HepG2 (cell line): ENCODE results near the gene MTMR3. TPM values are rescaled to one million over a fixed set of nuclear protein-coding genes. Genes with fewer than 3 reads are reported as not detected.
A peak's percentile ranks its signal among the peaks of the same experiment; 100 is the strongest.

ENCODE experiments used
- ATAC-seq: fragments of 200-7000 bp; cut with Tn5 transposase; 3 replicates; pipeline ENCODE4 v1.9.1; 2020; ENCODE audit warnings: mild to moderate bottlenecking, moderate library complexity
- BruUV-seq: library from RNA; stranded (reverse); fragments of 400-500 nt; replicated peaks from 2 replicates; lab custom pipeline; 2021; lab: Mats Ljungman, UMichigan
- CTCF ChIA-PET: fragments of 300-600 bp; formaldehyde crosslinking; extraction: SDS; loops from one replicate; lab custom pipeline; 2021; ENCODE audit warnings: low total read pairs, inconsistent platforms, low intra/inter-chr PET ratio; lab: Yijun Ruan, JAX
- POLR2A ChIA-PET: fragments of 350-600 bp; sonication (Branson Sonifier 250); formaldehyde crosslinking; loops from one replicate; lab custom pipeline; 2020; ENCODE audit warnings: antibody characterized with exemption, inconsistent platforms; lab: Yijun Ruan, JAX
- DNase-seq: peaks from one replicate; pipeline ENCODE4 v3.0.0-alpha.2; 2015; ENCODE audit warnings: low spot score
- FAIRE-seq: peaks from 3 replicates; lab custom pipeline; 2011; peaks lifted over from hg19 to GRCh38; lab: Jason Lieb, UNC
- H2AFZ ChIP-seq: one replicate; pipeline ENCODE4 v1.6.1; 2011; ENCODE audit warnings: low read length, inconsistent platforms
- H3K27ac ChIP-seq: fragments of 300-600 bp; 3 replicates; pipeline ENCODE4 v1.8.0; 2011; ENCODE audit warnings: mixed run types, mild to moderate bottlenecking, mixed read lengths, low read length, inconsistent platforms; ENCODE audit not compliant: insufficient read depth; ENCODE audit errors: extremely low read length
- H3K27me3 ChIP-seq, 2 experiments: fragments of 200-600 bp in 1 of 2; 2 replicates in 1 of 2; 3 replicates in 1 of 2; pipeline versions ENCODE4 v1.6.0 to v1.8.0; 2011; ENCODE audit warnings: low read length in 2 of 2, mild to moderate bottlenecking in 2 of 2, moderate library complexity in 2 of 2, inconsistent platforms in 1 of 2; ENCODE audit not compliant: insufficient read depth in 2 of 2, control insufficient read depth in 1 of 2
- H3K36me3 ChIP-seq, 2 experiments: fragments of 200-600 bp in 1 of 2; replicated peaks in 1 of 2; 2 replicates in 1 of 2; 3 replicates in 1 of 2; pipeline versions ENCODE4 v1.5.1 to v1.8.0; 2011; ENCODE audit warnings: low read length in 2 of 2, inconsistent platforms in 1 of 2; ENCODE audit not compliant: insufficient read depth in 2 of 2, control insufficient read depth in 1 of 2
- H3K4me1 ChIP-seq: 2 replicates; pipeline ENCODE4 v1.5.1; 2012; ENCODE audit warnings: low read length, inconsistent platforms; ENCODE audit not compliant: insufficient read depth
- H3K4me2 ChIP-seq: 2 replicates; pipeline ENCODE4 v1.6.0; 2011; ENCODE audit warnings: low read depth, low read length, inconsistent platforms
- H3K4me3 ChIP-seq, 3 experiments: fragments of 200-600 bp in 1 of 3; sonication (generic), shearing (Covaris generic) in 1 of 3; replicated peaks in 1 of 3; 2 replicates each; pipeline ENCODE4 v1.5.1; 2011 to 2016; ENCODE audit warnings: low read length in 3 of 3, inconsistent platforms in 2 of 3, low read depth in 2 of 3, mild to moderate bottlenecking in 2 of 3, control low read depth in 1 of 3, mixed read lengths in 1 of 3; ENCODE audit not compliant: insufficient read depth in 1 of 3
- H3K79me2 ChIP-seq: one replicate; pipeline ENCODE4 v1.6.1; 2011; ENCODE audit warnings: low read length, inconsistent platforms; ENCODE audit not compliant: insufficient read depth
- H3K9ac ChIP-seq: 2 replicates; pipeline ENCODE4 v1.6.0; 2011; ENCODE audit warnings: mild to moderate bottlenecking, low read depth, low read length, inconsistent platforms; ENCODE audit not compliant: insufficient read depth
- H3K9me3 ChIP-seq: 2 replicates; pipeline ENCODE4 v1.5.1; 2012; ENCODE audit warnings: mild to moderate bottlenecking, low read length
- H4K20me1 ChIP-seq: 2 replicates; pipeline ENCODE4 v1.6.0; 2011; ENCODE audit warnings: inconsistent platforms, mild to moderate bottlenecking, low read length, moderate library complexity; ENCODE audit not compliant: insufficient read depth
- DBP ChIP-seq: sonication (generic); formaldehyde crosslinking; IDR thresholded peaks from 2 replicates; pipeline ENCODE4 v1.4.0; 2020; ENCODE audit warnings: missing genetic modification reagents; ENCODE audit errors: not compliant biosample characterization
- FOSL2 ChIP-seq: sonication (generic); formaldehyde crosslinking; IDR thresholded peaks from 2 replicates; pipeline ENCODE4 v1.4.0; 2020; ENCODE audit warnings: missing genetic modification reagents
- FOXP1 ChIP-seq, 2 experiments: fragments of 450-650 bp in 1 of 2; IDR thresholded peaks; 2 replicates each; pipeline ENCODE4 v1.6.1; 2017 to 2018; ENCODE audit warnings: antibody characterized with exemption in 1 of 2
- GPN1 ChIP-seq: sonication (generic); formaldehyde crosslinking; IDR thresholded peaks from 2 replicates; pipeline ENCODE4 v1.5.1; 2020; ENCODE audit warnings: missing genetic modification reagents, borderline replicate concordance
- HMGXB4 ChIP-seq, 2 experiments: sonication (generic) in 1 of 2; formaldehyde crosslinking in 1 of 2; IDR thresholded peaks; 2 replicates each; pipeline versions ENCODE4 v1.4.0 to v1.6.1; 2018 to 2020; ENCODE audit warnings: missing genetic modification reagents in 2 of 2, borderline replicate concordance in 1 of 2, low read depth in 1 of 2, mild to moderate bottlenecking in 1 of 2, missing biosample characterization in 1 of 2
- KLF13 ChIP-seq: sonication (generic); formaldehyde crosslinking; IDR thresholded peaks from 2 replicates; pipeline ENCODE4 v1.4.0; 2020; ENCODE audit warnings: mild to moderate bottlenecking, missing genetic modification reagents
- SNAPC4 ChIP-seq: sonication (generic); formaldehyde crosslinking; IDR thresholded peaks from 2 replicates; pipeline ENCODE4 v1.4.0; 2020; ENCODE audit warnings: mild to moderate bottlenecking, missing genetic modification reagents
- STAT6 ChIP-seq: sonication (generic); formaldehyde crosslinking; IDR thresholded peaks from 2 replicates; pipeline ENCODE4 v1.4.0; 2020; ENCODE audit warnings: missing genetic modification reagents, mild to moderate bottlenecking, borderline replicate concordance
- TCF7 ChIP-seq: sonication (generic); IDR thresholded peaks from 2 replicates; pipeline ENCODE4 v1.6.1; 2016; ENCODE audit warnings: antibody characterized with exemption, low read depth
- ZFP82 ChIP-seq: sonication (generic); formaldehyde crosslinking; IDR thresholded peaks from 2 replicates; pipeline ENCODE4 v1.5.1; 2020; ENCODE audit warnings: mild to moderate bottlenecking, missing genetic modification reagents, borderline replicate concordance
- ZIK1 ChIP-seq: sonication (generic); formaldehyde crosslinking; IDR thresholded peaks from 2 replicates; pipeline ENCODE4 v1.5.0; 2020; ENCODE audit warnings: mild to moderate bottlenecking, low read depth, missing genetic modification reagents, borderline replicate concordance
- ZNF124 ChIP-seq: sonication (generic); formaldehyde crosslinking; IDR thresholded peaks from 2 replicates; pipeline ENCODE4 v1.4.0; 2020; ENCODE audit warnings: missing genetic modification reagents
- WGBS: methylation state at CpG from one replicate; pipeline ENCODE4 v1.1.6; 2017; ENCODE audit warnings: low lambda C conversion rate; 5-methylcytosine and 5-hydroxymethylcytosine counted together
- in situ Hi-C: cut with HindIII; loops from 2 replicates; pipeline ENCODE4 v1.10.0; 2017; ENCODE audit warnings: low pct_unique_long_range_greater_than_20kb; ENCODE audit not compliant: extremely low pct_ligation_motif_present
- intact Hi-C: fragments of 100-400 bp; cut with micrococcal nuclease; formaldehyde crosslinking; loops from one replicate; pipeline ENCODE4 v1.10.0; 2022; ENCODE audit not compliant: unreplicated experiment
- polyA plus RNA-seq, 8 experiments: library from polyadenylated mRNA; depleted of rRNA in 3 of 8; stranded (reverse) in 7 of 8; unstranded in 1 of 8; fragments of >200 nt; fragmentation: Illumina TruSeq in 4 of 8; extraction: Trizol in 4 of 8; gene quantifications; 2 replicates each; pipeline versions ENCODE4 v1.2.1 to v1.2.3, GENCODE V29; 2011 to 2016; ENCODE audit warnings: low read depth in 4 of 8, missing spikeins in 1 of 8, mixed read lengths in 1 of 8; ENCODE audit not compliant: insufficient read depth in 1 of 8
- total RNA-seq, 5 experiments: library from RNA; depleted of rRNA; stranded (reverse); fragments of >200 nt; fragmentation: Illumina TruSeq; extraction: Trizol; gene quantifications; 2 replicates each; pipeline ENCODE4 v1.2.3, GENCODE V29; 2016; ENCODE audit warnings: low read depth in 1 of 5

MTMR3 gene
- total and polyA plus RNA-seq, 2 of the 13 experiments (the other 11 are each of a cell fraction or from before 2014, with no cell fraction given) = 12.6 to 24.8 TPM

- no peak for FAIRE-seq
- DNase-seq = peak; percentile 41
- H3K27ac ChIP-seq = no peak overlapping the region
- TF ChIP-seq FOXP1 (IDR thresholded peaks at IDR 0.05) = no peak
- TF ChIP-seq FOXP1 (CRISPR knock-in tag; IDR thresholded peaks at IDR 0.05) = peak; percentile 56; the same call in 1 of the 2 replicates
- TF ChIP-seq HMGXB4 (CRISPR knock-in tag; IDR thresholded peaks at IDR 0.05; ENCODE audit: borderline replicate concordance in 1 of 2, low read depth in 1 of 2) = no peak
- TF ChIP-seq KLF13 (CRISPR knock-in tag) = no peak
- no peak for TF ChIP-seq TCF7
- no peak for TF ChIP-seq ZIK1 (CRISPR knock-in tag)
- TF ChIP-seq ZFP82 (CRISPR knock-in tag) = no peak
- no peak for TF ChIP-seq SNAPC4 (CRISPR knock-in tag)
- no peak for TF ChIP-seq STAT6
- peak; percentile 85 for TF ChIP-seq FOSL2 (CRISPR knock-in tag)
- TF ChIP-seq GPN1 (CRISPR knock-in tag) = no peak
- TF ChIP-seq DBP = no peak
- no peak for TF ChIP-seq ZNF124 (CRISPR knock-in tag)
These were observed 40.2 kb upstream of the MTMR3 start for GRCh38 chr22:29842740-29843139.

More at GRCh38 chr22:29842740-29843139, 40.2 kb upstream of the MTMR3 start:
- in situ Hi-C loops (no loop called here), intact Hi-C loops (no loop called here)
- H3K4me3 ChIP-seq = no peak overlapping the region
- H3K4me1 ChIP-seq = peaks cover 20% of the 10 kb centered on the region
- H2AFZ ChIP-seq = no peak overlapping the region
- H3K36me3 ChIP-seq = no peaks in the 10 kb centered on the region
- H3K9me3 ChIP-seq = peaks cover 7% of the 10 kb centered on the region; the same call in 1 of the 2 replicates
- CTCF ChIA-PET = no interaction called here
- no peaks in the 10 kb centered on the region for H4K20me1 ChIP-seq
- H3K9ac ChIP-seq = no peak overlapping the region
- no TSS peak for BruUV-seq
- POLR2A ChIA-PET = no interaction called here
- peaks cover under 1% of the 10 kb centered on the region for H3K79me2 ChIP-seq
- ATAC-seq = peak; percentile 13; the same call in 1 of the 3 replicates
- no peaks in the 10 kb centered on the region; a peak in 1 of 5 replicates for H3K27me3 ChIP-seq
- no peak overlapping the region for H3K4me2 ChIP-seq
- WGBS = 5% methylated on average over 2 of the region's 2 CpGs
